Neural progenitor cell (in vitro differentiated cells): Measurements from ENCODE around the gene SNX27.

Source experiments
- EZH2 ChIP-seq: fragments of 200-600 bp; sonication (generic); IDR thresholded peaks from 2 replicates; pipeline ENCODE4 v1.6.1; 2017; ENCODE audit warnings: antibody characterized with exemption, mild to moderate bottlenecking, moderate library complexity
- EZH2phosphoT487 ChIP-seq: fragments of 200-600 bp; sonication (generic); IDR thresholded peaks from 2 replicates; pipeline ENCODE4 v1.6.1; 2017; ENCODE audit warnings: antibody characterized with exemption
- TF ChIP-seq, protein P1 (sequence below): fragments of 200-600 bp; sonication (generic); IDR thresholded peaks from 2 replicates; pipeline ENCODE4 v1.5.1; 2017; ENCODE audit warnings: antibody characterized with exemption, mild to moderate bottlenecking

DNA sequence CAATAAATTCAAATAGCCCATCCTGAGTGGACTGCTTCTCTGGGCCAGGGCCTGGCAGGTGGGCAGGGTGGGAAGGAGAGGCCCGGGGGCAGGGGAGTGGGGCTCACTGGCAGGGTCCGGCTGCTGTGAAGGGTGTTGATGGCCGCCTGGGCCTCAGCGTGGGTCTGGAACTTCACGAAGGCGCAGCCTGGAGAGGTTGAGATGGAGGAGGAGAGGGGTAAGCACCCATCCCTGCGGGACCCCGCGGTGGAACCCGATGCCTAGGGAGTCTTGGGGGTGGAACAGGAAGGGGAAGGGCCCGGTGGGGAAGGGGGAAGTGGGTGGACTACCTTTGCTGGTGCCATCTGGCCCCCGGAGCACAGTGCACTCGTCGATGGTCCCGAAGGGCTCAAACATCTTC is 97.0 kb downstream of the SNX27 start:
- TF ChIP-seq, protein P1, sequence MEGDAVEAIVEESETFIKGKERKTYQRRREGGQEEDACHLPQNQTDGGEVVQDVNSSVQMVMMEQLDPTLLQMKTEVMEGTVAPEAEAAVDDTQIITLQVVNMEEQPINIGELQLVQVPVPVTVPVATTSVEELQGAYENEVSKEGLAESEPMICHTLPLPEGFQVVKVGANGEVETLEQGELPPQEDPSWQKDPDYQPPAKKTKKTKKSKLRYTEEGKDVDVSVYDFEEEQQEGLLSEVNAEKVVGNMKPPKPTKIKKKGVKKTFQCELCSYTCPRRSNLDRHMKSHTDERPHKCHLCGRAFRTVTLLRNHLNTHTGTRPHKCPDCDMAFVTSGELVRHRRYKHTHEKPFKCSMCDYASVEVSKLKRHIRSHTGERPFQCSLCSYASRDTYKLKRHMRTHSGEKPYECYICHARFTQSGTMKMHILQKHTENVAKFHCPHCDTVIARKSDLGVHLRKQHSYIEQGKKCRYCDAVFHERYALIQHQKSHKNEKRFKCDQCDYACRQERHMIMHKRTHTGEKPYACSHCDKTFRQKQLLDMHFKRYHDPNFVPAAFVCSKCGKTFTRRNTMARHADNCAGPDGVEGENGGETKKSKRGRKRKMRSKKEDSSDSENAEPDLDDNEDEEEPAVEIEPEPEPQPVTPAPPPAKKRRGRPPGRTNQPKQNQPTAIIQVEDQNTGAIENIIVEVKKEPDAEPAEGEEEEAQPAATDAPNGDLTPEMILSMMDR: no peak
- TF ChIP-seq EZH2: no peak
- no peak for TF ChIP-seq EZH2phosphoT487
